GM12892 (cell line): ENCODE measurements around the gene IL11.
"Not testable (repeated sequence)": the region's sequence is repeated elsewhere in the genome, so short reads cannot be mapped to it uniquely, and the experiment has no call there.

Source experiments
- POLR2A ChIP-seq: IDR thresholded peaks from 2 replicates; pipeline ENCODE4 v1.6.1; 2011; ENCODE audit warnings: low read depth, low read length, control low read depth
- POLR2AphosphoS5 ChIP-seq: IDR thresholded peaks from 2 replicates; pipeline ENCODE4 v1.6.1; 2011; ENCODE audit warnings: low read depth, low read length, control low read depth
- TAF1 ChIP-seq: IDR thresholded peaks from 2 replicates; pipeline ENCODE4 v1.6.1; 2011; ENCODE audit warnings: low read depth, mild to moderate bottlenecking, control low read depth, low read length, borderline replicate concordance

DNA sequence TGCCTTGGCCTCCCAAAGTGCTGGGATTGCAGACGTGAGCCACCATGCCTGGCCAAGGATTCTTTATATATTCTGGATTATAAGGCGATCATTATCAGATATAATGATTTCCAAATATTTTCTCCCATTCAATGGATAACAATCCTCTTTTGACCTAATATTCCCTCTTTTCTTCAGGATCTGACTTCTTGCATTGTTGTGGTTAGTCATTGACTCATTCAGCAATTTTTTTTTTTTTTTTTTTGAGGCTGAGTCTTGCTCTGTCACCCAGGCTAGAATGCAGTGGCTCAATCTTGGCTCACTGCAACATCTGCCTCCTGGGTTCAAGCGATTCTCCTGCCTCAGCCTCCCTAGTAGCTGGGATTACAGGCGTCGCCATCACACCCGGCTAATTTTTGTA lies 40.5 kb downstream of the IL11 start:
- TF ChIP-seq POLR2A, POLR2AphosphoS5, TAF1: not testable (repeated sequence)
